Measurements from ENCODE around the gene COL4A1. TPM values are rescaled to one million over a fixed set of nuclear protein-coding genes. Genes with fewer than 3 reads are reported as not detected.

COL4A1 gene
- polyA plus RNA-seq, 1 donor = 146 TPM

DNA sequence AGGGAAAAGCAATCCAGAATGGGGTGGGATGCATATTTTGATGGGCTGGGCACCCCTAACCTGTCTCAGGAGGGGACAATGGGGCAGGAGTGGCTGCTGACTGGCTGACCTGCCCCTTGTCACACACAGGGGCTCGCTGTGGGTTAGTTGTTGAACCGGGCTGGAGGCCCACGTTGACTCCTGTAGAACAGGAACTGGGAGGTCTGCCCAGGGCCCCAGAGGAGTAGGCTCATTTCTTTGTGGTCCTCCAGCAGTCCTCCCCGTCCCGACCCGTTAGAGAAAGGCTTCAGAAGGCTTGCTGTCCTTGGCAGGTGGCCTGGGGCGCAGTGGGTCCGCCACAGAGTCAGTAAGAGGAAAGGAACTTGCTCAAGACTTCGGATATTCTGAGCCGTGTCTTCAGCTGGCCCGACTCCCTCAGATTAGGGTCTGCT lies 70.1 kb downstream of the COL4A1 start:
- no peak overlapping the region for H3K27ac ChIP-seq (ENCODE audit: low read length)
- DNase-seq = no peak
- peaks cover 3% of the 10 kb centered on the region for H3K36me3 ChIP-seq (ENCODE audit: control insufficient read depth, insufficient read depth, low read length)
- H3K27me3 ChIP-seq (ENCODE audit: control insufficient read depth, insufficient read depth, low read length) = no peaks in the 10 kb centered on the region
- no peaks in the 10 kb centered on the region for H3K9me3 ChIP-seq (ENCODE audit: control insufficient read depth, low read depth, low read length)
- H3K4me1 ChIP-seq (ENCODE audit: control insufficient read depth, insufficient read depth, low read length) = no peaks in the 10 kb centered on the region
- H3K4me3 ChIP-seq (ENCODE audit: low read length) = no peak overlapping the region
- no CpG with 5 or more reads among the region's 11 CpGs for WGBS (ENCODE audit: insufficient coverage, low lambda C conversion rate)

DNA sequence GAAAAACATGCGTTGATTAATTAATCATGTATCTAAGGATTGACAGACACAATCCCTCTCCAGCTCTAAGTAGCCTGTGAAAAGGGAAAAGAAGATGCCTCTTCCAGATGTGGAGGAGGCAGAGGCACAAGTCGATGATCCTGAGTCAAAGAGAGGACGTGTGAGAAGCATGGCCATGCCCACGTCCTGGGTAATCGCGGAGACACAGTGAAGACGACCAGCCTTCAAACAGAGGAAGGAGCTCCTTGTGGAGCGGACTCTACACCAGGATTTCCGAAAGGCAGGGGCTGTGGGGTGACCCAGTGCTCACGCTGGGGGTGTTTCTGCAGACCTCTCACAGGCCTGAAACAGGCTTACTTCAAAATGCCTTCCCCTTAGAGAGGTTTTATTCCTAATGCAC lies 70.5 kb downstream of the COL4A1 start:
- no peak for DNase-seq
- no peak overlapping the region for H3K4me3 ChIP-seq (ENCODE audit: low read length)
- peaks cover 3% of the 10 kb centered on the region for H3K36me3 ChIP-seq (ENCODE audit: control insufficient read depth, insufficient read depth, low read length)
- no peaks in the 10 kb centered on the region for H3K4me1 ChIP-seq (ENCODE audit: control insufficient read depth, insufficient read depth, low read length)
- no peaks in the 10 kb centered on the region for H3K9me3 ChIP-seq (ENCODE audit: control insufficient read depth, low read depth, low read length)
- no peak overlapping the region for H3K27ac ChIP-seq (ENCODE audit: low read length)
- WGBS (ENCODE audit: insufficient coverage, low lambda C conversion rate) = no CpG with 5 or more reads among the region's 10 CpGs
- H3K27me3 ChIP-seq (ENCODE audit: control insufficient read depth, insufficient read depth, low read length) = no peaks in the 10 kb centered on the region

DNA sequence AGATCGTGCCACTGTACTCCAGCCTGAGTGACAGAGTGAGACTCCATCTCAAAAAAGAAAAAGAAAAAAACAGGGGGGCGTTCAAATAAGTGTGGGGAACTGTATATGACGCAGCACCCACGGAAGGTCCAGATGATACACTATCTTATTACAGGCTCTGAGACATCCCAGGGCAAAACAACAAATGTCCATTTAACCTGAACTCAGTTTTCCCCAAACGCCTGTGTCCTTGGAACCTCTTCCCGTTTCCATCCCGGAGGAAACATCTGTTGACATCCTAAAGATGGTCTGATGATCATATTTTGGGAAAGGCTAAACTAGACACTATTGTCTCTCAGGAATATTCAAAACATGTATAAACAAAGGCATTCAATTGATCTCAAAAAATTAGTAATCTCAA lies 72.4 kb downstream of the COL4A1 start:
- Histone ChIP-seq H3K36me3 (ENCODE audit: control insufficient read depth, insufficient read depth, low read length) (peaks cover 3% of the 10 kb centered on the region), H3K27ac (ENCODE audit: low read length) (no peak overlapping the region), H3K9me3 (ENCODE audit: control insufficient read depth, low read depth, low read length) (no peaks in the 10 kb centered on the region), H3K4me3 (ENCODE audit: low read length) (no peak overlapping the region), H3K27me3 (ENCODE audit: control insufficient read depth, insufficient read depth, low read length) (no peaks in the 10 kb centered on the region), H3K4me1 (ENCODE audit: control insufficient read depth, insufficient read depth, low read length) (no peaks in the 10 kb centered on the region)
- no peak for DNase-seq
- WGBS (ENCODE audit: insufficient coverage, low lambda C conversion rate) = 80% methylated on average over 1 of the region's 7 CpGs

DNA sequence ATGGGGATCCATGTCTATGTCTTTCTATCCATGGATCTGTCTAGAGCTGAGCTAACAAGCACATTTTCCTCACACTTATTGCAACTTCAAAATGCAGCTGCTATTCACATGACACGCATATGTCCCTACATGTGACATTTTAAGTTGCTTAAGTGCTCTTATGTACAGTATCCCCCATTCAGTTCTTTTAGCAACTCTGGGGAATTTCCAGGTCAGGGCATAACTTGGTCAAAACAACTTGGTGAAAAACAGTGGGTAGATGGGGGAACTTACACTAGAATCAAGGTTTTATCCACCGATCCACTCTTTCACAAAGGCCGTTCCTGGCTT lies 73.0 kb downstream of the COL4A1 start:
- no peak overlapping the region for H3K27ac ChIP-seq (ENCODE audit: low read length)
- no peaks in the 10 kb centered on the region for H3K9me3 ChIP-seq (ENCODE audit: control insufficient read depth, low read depth, low read length)
- no peaks in the 10 kb centered on the region for H3K27me3 ChIP-seq (ENCODE audit: control insufficient read depth, insufficient read depth, low read length)
- no peaks in the 10 kb centered on the region for H3K4me1 ChIP-seq (ENCODE audit: control insufficient read depth, insufficient read depth, low read length)
- no peak overlapping the region for H3K4me3 ChIP-seq (ENCODE audit: low read length)
- no CpG with 5 or more reads among the region's 3 CpGs for WGBS (ENCODE audit: insufficient coverage, low lambda C conversion rate)
- peaks cover 3% of the 10 kb centered on the region for H3K36me3 ChIP-seq (ENCODE audit: control insufficient read depth, insufficient read depth, low read length)
- no peak for DNase-seq

DNA sequence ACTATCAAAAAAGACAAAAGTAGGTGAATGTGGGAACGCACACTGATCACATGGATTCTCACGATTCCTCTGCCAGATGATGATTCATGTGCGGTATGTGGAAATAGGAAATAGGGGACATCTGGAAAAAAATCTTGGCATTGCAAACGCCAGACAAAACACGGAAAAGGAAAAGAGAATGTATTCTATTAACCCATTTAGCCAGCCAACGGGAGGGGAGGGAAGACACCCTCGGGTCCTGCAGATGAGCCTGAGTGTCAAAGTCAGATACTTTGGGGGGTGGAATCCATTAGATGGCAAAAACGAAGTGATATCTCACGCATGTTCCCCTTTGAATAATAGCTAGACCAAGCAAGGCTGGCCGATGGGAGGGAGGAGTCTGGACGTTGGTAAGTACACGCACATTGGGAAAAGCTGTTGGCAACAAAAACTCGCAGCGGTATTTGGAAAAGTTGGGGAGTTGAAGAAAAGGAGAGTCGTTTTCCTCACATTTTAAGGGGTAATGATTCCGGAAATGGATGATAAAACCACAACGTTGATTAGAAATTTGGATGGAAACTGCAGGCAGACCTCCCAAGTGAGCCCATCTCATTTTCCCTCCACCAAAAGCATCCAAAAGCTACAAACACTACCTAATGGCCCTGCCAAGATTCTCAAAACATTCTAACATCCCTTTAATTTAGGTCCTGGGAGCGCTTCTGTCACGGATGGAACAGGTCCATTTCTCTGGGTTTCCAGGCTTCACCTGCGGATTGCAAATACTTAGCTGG lies 73.6 kb downstream of the COL4A1 start:
- H3K27me3 ChIP-seq (ENCODE audit: control insufficient read depth, insufficient read depth, low read length) = no peaks in the 10 kb centered on the region
- H3K36me3 ChIP-seq (ENCODE audit: control insufficient read depth, insufficient read depth, low read length) = peaks cover 3% of the 10 kb centered on the region
- no peak overlapping the region for H3K4me3 ChIP-seq (ENCODE audit: low read length)
- peak overlapping the region; percentile 31 for H3K27ac ChIP-seq (ENCODE audit: low read length)
- 94% methylated on average over 5 of the region's 20 CpGs for WGBS (ENCODE audit: insufficient coverage, low lambda C conversion rate)
- H3K9me3 ChIP-seq (ENCODE audit: control insufficient read depth, low read depth, low read length) = no peaks in the 10 kb centered on the region
- DNase-seq = peak in 1 of 2 donors; percentile 27
- H3K4me1 ChIP-seq (ENCODE audit: control insufficient read depth, insufficient read depth, low read length) = no peaks in the 10 kb centered on the region

DNA sequence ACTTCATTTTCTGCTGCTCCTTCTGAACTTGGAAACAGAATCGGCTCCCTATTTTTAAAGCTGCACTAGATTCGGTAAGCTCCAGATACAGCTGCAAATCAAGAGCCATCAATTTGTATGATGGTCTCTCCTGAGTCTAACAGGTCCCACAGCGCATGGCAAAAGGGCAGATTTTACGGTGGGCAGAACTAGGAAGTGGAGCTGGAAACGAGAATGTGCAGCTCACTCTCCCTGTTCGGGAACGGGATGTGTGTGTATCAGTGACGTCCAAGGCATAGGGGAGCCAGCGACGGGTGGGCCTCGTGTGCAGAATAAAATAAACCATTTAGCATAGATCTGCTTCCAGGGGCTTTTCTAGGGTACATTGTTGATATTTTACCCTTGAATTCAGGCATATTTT lies 74.2 kb downstream of the COL4A1 start:
- no peaks in the 10 kb centered on the region for H3K27me3 ChIP-seq (ENCODE audit: control insufficient read depth, insufficient read depth, low read length)
- no peaks in the 10 kb centered on the region for H3K4me1 ChIP-seq (ENCODE audit: control insufficient read depth, insufficient read depth, low read length)
- no peak for DNase-seq
- peak overlapping the region; percentile 12 for H3K27ac ChIP-seq (ENCODE audit: low read length)
- H3K4me3 ChIP-seq (ENCODE audit: low read length) = no peak overlapping the region
- 67% methylated on average over 1 of the region's 11 CpGs for WGBS (ENCODE audit: insufficient coverage, low lambda C conversion rate)
- H3K36me3 ChIP-seq (ENCODE audit: control insufficient read depth, insufficient read depth, low read length) = peaks cover 3% of the 10 kb centered on the region
- H3K9me3 ChIP-seq (ENCODE audit: control insufficient read depth, low read depth, low read length) = no peaks in the 10 kb centered on the region

DNA sequence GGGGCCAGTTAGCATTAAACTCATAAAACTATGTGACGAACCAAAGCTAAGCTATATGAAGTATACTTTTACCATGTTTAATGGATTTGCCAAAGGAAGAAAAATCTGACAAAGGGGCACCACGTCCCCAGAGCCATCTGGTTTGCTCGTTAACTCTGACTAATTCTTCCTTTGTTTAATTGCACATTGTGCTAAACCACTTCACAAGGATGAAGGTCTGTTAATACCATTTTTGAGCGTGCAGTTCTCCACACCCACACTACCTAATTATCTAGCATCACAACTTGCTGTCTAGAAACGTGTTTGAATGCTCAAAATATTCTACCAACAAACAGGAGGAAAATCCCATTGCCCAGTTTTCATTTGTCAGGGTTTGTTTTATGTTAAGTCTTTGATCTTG lies 74.8 kb downstream of the COL4A1 start:
- Histone ChIP-seq H3K27ac (ENCODE audit: low read length) (no peak overlapping the region), H3K36me3 (ENCODE audit: control insufficient read depth, insufficient read depth, low read length) (peaks cover 3% of the 10 kb centered on the region), H3K4me1 (ENCODE audit: control insufficient read depth, insufficient read depth, low read length) (no peaks in the 10 kb centered on the region), H3K27me3 (ENCODE audit: control insufficient read depth, insufficient read depth, low read length) (no peaks in the 10 kb centered on the region), H3K9me3 (ENCODE audit: control insufficient read depth, low read depth, low read length) (no peaks in the 10 kb centered on the region), H3K4me3 (ENCODE audit: low read length) (no peak overlapping the region)
- DNase-seq = no peak
- WGBS (ENCODE audit: insufficient coverage, low lambda C conversion rate) = 100% methylated on average over 2 of the region's 5 CpGs

DNA sequence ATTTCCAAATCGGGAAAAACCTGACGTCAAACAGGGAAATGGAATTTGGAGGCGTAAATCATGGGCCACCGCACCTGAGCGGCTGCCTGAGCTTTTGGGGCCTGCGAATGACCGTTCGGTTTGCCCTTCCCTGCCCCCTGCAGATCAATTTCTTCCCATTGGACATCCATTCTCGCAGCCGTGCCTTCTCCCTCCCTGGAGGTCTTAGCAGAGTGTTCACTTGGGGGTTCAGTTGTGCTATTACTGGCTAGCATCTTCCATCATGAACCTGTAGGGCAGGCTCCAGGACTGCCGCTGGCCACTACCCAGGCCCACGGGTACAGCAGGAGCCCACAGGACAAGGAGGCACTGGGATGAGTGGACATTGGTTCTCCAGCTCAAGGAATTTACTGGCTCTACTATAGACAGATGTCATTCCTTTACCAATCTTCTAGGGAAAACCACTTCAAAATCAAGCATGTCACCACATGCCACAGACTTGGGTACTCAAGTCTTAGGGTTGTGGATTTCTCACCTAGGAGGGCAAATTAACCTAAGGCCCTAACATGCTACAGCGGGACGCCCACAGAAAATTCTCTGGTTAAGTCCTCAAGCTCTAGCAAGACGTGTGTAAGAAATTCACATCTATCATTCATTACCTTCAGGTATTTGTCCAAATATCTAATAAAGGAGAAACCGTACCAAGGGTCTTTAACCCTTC lies 75.5 kb downstream of the COL4A1 start:
- H3K4me3 ChIP-seq (ENCODE audit: low read length) = no peak overlapping the region
- H3K9me3 ChIP-seq (ENCODE audit: control insufficient read depth, low read depth, low read length) = no peaks in the 10 kb centered on the region
- no peaks in the 10 kb centered on the region for H3K4me1 ChIP-seq (ENCODE audit: control insufficient read depth, insufficient read depth, low read length)
- H3K36me3 ChIP-seq (ENCODE audit: control insufficient read depth, insufficient read depth, low read length) = peaks cover 3% of the 10 kb centered on the region
- WGBS (ENCODE audit: insufficient coverage, low lambda C conversion rate) = no CpG with 5 or more reads among the region's 16 CpGs
- H3K27me3 ChIP-seq (ENCODE audit: control insufficient read depth, insufficient read depth, low read length) = no peaks in the 10 kb centered on the region
- DNase-seq = no peak
- H3K27ac ChIP-seq (ENCODE audit: low read length) = no peak overlapping the region

DNA sequence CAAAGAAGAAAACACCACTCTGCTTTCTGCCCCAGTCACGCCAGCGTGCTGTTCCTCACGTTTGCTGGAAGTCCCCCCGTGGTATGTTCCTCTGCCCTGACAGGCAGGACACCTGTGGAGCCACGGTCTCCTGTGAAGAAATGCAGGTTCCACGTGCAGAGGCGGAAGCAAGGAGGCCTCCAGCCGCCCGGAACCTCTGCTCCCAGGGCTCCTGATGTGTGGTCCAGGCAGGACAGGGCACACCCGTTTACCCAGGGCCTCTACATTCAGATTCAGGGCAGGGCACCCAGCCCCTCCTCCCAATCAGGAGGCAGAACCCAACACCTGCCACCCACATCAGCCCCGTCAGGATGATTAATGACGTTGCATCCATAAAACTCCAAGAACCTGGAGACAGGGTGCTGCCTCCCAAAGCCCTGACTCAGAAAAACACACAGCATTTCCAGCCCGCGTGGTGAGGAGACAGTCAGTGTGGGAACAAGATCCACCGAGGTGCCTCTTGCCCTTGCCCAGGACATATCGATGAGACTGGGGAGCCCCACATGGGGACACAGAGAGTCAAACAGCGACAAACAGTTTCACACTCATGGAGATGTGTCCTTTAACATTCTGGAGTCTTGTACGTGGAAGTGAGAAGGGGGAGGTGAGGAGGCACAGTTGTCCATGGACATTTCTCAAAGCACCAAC lies 76.2 kb downstream of the COL4A1 start:
- no peaks in the 10 kb centered on the region for H3K9me3 ChIP-seq (ENCODE audit: control insufficient read depth, low read depth, low read length)
- no peak overlapping the region for H3K27ac ChIP-seq (ENCODE audit: low read length)
- no peaks in the 10 kb centered on the region for H3K36me3 ChIP-seq (ENCODE audit: control insufficient read depth, insufficient read depth, low read length)
- no peaks in the 10 kb centered on the region for H3K4me1 ChIP-seq (ENCODE audit: control insufficient read depth, insufficient read depth, low read length)
- no peak overlapping the region for H3K4me3 ChIP-seq (ENCODE audit: low read length)
- no peak for DNase-seq
- no peaks in the 10 kb centered on the region for H3K27me3 ChIP-seq (ENCODE audit: control insufficient read depth, insufficient read depth, low read length)
- no CpG with 5 or more reads among the region's 18 CpGs for WGBS (ENCODE audit: insufficient coverage, low lambda C conversion rate)

DNA sequence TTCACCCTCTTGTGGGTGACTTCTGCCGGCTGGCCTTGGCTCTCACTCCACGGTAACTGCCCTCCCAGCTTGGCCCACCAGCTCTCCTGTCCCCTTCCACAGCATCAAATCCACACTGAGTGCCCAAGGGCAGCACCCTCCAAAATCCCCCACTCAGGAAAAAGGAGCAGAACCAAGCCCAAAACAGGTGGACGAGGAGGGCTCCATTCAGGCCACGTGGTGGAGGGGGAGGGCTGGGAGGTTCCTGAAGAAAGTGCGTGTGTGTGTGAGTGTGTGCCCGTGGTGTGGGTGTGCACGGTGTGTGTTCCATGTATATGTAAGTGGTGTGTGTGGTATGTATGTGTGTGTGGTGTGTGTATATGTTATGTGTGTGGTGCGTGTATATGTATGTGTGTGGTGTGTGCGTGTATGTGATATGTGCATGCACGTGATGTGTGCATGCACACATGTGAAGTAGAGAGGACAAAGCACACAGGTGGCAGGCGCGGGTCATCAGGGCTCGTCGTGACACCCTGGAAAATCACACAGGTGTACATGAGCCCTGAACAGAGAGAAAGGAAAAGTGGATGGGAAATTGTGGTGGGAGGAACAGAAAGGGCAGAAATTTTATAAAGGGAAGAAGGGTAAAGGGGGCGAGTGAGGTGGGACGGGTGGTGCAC lies 76.9 kb downstream of the COL4A1 start:
- 100% methylated on average over 4 of the region's 16 CpGs for WGBS (ENCODE audit: insufficient coverage, low lambda C conversion rate)
- Histone ChIP-seq H3K9me3 (ENCODE audit: control insufficient read depth, low read depth, low read length) (no peaks in the 10 kb centered on the region), H3K4me3 (ENCODE audit: low read length) (no peak overlapping the region), H3K27ac (ENCODE audit: low read length) (no peak overlapping the region), H3K4me1 (ENCODE audit: control insufficient read depth, insufficient read depth, low read length) (no peaks in the 10 kb centered on the region), H3K36me3 (ENCODE audit: control insufficient read depth, insufficient read depth, low read length) (no peaks in the 10 kb centered on the region), H3K27me3 (ENCODE audit: control insufficient read depth, insufficient read depth, low read length) (no peaks in the 10 kb centered on the region)
- DNase-seq = no peak

Data from large intestine (tissue), 3 donors.